Measurements from ENCODE around the gene GPR180.

- no peak for TF ChIP-seq CTCF (IDR thresholded peaks at IDR 0.05)
- TF ChIP-seq TEAD1 (CRISPR knock-in tag; IDR thresholded peaks at IDR 0.05) = no peak
- TF ChIP-seq ZNF423 (CRISPR knock-in tag; IDR thresholded peaks at IDR 0.05) = no peak
- TF ChIP-seq E2F1 (CRISPR knock-in tag; IDR thresholded peaks at IDR 0.05) = no peak
- TF ChIP-seq ESRRA (CRISPR knock-in tag; IDR thresholded peaks at IDR 0.05; ENCODE audit: borderline replicate concordance) = no peak
- TF ChIP-seq ATF6 (CRISPR knock-in tag; IDR thresholded peaks at IDR 0.05) = no peak
- no peak for TF ChIP-seq SOX15 (CRISPR knock-in tag; IDR thresholded peaks at IDR 0.05)
- no peak for TF ChIP-seq ATF3 (CRISPR knock-in tag; conservative IDR thresholded peaks at IDR 0.05)
- TF ChIP-seq CREM (CRISPR knock-in tag; IDR thresholded peaks at IDR 0.05) = no peak
- TF ChIP-seq CREB1 (CRISPR knock-in tag; IDR thresholded peaks at IDR 0.05) = no peak
Observed at GRCh38 chr13:94612050-94612449, 10.4 kb downstream of the GPR180 start.

Measured in WTC11 (cell line).